ENCODE measurements around the gene RAPGEF1.

DNA sequence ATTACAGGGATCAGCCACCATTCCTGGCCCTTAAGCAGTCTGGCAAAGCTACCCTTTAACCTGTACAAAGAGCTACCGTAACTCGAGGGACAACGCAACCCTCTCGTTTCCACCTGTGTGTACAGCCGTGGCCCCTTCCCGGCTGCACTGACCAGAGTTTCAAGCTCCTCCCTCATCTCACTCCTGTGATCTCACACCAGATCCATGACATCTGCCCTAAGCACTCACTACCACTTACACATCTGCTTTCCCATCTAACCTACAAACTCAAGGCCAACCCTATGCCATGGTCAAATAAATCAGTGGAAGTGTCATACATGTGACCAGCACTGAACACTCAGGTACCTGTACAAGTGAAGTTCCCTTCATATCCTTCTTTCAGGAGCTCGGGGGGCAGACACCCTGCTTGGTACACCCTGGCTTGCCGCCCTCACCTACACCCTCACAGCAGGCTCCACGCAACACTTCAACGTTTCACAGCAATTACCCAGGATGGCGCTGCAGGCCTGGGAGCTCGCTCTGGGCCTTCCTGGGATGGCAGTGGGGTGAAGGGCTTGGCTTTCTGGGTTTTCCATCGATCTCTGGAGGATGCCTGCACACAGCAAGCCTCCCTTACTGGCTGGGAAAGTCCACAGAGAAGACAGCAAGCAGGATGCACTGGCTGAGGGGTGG, 132.8 kb downstream of the RAPGEF1 start:
- TF ChIP-seq, protein P1, sequence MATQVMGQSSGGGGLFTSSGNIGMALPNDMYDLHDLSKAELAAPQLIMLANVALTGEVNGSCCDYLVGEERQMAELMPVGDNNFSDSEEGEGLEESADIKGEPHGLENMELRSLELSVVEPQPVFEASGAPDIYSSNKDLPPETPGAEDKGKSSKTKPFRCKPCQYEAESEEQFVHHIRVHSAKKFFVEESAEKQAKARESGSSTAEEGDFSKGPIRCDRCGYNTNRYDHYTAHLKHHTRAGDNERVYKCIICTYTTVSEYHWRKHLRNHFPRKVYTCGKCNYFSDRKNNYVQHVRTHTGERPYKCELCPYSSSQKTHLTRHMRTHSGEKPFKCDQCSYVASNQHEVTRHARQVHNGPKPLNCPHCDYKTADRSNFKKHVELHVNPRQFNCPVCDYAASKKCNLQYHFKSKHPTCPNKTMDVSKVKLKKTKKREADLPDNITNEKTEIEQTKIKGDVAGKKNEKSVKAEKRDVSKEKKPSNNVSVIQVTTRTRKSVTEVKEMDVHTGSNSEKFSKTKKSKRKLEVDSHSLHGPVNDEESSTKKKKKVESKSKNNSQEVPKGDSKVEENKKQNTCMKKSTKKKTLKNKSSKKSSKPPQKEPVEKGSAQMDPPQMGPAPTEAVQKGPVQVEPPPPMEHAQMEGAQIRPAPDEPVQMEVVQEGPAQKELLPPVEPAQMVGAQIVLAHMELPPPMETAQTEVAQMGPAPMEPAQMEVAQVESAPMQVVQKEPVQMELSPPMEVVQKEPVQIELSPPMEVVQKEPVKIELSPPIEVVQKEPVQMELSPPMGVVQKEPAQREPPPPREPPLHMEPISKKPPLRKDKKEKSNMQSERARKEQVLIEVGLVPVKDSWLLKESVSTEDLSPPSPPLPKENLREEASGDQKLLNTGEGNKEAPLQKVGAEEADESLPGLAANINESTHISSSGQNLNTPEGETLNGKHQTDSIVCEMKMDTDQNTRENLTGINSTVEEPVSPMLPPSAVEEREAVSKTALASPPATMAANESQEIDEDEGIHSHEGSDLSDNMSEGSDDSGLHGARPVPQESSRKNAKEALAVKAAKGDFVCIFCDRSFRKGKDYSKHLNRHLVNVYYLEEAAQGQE (IDR thresholded peaks at IDR 0.05) = no peak
- TF ChIP-seq, protein P2, sequence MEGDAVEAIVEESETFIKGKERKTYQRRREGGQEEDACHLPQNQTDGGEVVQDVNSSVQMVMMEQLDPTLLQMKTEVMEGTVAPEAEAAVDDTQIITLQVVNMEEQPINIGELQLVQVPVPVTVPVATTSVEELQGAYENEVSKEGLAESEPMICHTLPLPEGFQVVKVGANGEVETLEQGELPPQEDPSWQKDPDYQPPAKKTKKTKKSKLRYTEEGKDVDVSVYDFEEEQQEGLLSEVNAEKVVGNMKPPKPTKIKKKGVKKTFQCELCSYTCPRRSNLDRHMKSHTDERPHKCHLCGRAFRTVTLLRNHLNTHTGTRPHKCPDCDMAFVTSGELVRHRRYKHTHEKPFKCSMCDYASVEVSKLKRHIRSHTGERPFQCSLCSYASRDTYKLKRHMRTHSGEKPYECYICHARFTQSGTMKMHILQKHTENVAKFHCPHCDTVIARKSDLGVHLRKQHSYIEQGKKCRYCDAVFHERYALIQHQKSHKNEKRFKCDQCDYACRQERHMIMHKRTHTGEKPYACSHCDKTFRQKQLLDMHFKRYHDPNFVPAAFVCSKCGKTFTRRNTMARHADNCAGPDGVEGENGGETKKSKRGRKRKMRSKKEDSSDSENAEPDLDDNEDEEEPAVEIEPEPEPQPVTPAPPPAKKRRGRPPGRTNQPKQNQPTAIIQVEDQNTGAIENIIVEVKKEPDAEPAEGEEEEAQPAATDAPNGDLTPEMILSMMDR (IDR thresholded peaks at IDR 0.05) = no peak
- TF ChIP-seq KDM1A (IDR thresholded peaks at IDR 0.05; ENCODE audit: low read depth) = no peak
